SK-N-SH (cell line): Measurements from ENCODE around the gene ITFG1.

Experiments
- TEAD4 ChIP-seq: IDR thresholded peaks from 2 replicates; pipeline ENCODE4 v1.4.0; 2012; ENCODE audit warnings: mild to moderate bottlenecking, borderline replicate concordance; ENCODE audit not compliant: insufficient read depth
- TF ChIP-seq, protein P1 (sequence below): fragments of 200-600 bp; sonication (generic); IDR thresholded peaks from 2 replicates; pipeline ENCODE4 v1.6.1; 2017; ENCODE audit warnings: antibody characterized with exemption, mild to moderate bottlenecking, moderate library complexity

DNA sequence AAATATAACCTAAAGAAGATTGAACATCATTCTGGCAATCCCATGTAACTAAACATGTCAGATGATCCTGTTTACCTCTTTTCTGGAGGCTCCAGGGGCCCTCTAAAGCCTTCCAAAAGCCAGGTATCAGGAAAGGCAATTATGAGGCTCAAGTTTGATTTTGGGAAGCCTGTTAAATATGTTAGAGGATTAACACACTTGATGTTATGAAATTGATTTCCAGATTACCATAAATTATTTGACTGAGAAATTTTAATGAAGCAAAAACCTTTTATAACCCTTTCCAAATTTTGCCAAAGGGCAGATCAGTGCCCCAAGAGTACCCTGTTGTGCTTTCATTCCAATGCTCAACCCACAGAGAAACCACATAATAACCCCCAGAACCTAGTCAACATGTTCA is 29.6 kb upstream of the ITFG1 start:
- TF ChIP-seq, protein P1, sequence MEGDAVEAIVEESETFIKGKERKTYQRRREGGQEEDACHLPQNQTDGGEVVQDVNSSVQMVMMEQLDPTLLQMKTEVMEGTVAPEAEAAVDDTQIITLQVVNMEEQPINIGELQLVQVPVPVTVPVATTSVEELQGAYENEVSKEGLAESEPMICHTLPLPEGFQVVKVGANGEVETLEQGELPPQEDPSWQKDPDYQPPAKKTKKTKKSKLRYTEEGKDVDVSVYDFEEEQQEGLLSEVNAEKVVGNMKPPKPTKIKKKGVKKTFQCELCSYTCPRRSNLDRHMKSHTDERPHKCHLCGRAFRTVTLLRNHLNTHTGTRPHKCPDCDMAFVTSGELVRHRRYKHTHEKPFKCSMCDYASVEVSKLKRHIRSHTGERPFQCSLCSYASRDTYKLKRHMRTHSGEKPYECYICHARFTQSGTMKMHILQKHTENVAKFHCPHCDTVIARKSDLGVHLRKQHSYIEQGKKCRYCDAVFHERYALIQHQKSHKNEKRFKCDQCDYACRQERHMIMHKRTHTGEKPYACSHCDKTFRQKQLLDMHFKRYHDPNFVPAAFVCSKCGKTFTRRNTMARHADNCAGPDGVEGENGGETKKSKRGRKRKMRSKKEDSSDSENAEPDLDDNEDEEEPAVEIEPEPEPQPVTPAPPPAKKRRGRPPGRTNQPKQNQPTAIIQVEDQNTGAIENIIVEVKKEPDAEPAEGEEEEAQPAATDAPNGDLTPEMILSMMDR: no peak
- TF ChIP-seq TEAD4: no peak
